HG03175 (cell line): ENCODE results near the gene KIF26A.
"Not testable (repeated sequence)": the region's sequence is repeated elsewhere in the genome, so short reads cannot be mapped to it uniquely, and the experiment has no call there.

Source experiments
- ATAC-seq: cut with Tn5 transposase; IDR thresholded peaks from one replicate; pipeline ENCODE4 v1.9.1; 2021; ENCODE audit warnings: mild to moderate bottlenecking, moderate library complexity; ENCODE audit not compliant: unreplicated experiment

KIF26A gene

DNA sequence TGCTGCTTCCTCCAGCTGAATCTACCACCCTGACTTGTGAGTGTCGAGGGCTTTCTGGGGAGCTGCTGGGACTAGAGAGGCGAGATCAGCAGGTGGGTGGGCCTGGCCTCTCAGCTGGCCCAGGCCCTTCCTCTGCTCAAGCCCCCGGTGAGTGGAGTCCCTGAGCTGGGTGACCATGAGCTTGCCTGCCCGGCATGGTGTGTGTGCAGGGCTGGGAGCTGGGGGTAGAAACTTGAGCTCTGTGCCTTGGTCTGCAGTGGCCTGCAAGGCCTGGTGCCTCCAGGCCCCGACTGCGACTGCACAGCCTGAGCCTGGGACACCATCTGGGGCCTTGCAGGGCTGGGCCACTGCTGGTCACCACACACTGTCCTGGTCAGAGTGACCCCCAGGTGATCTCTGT, 67.4 kb downstream of the KIF26A start:
- no peak for ATAC-seq

DNA sequence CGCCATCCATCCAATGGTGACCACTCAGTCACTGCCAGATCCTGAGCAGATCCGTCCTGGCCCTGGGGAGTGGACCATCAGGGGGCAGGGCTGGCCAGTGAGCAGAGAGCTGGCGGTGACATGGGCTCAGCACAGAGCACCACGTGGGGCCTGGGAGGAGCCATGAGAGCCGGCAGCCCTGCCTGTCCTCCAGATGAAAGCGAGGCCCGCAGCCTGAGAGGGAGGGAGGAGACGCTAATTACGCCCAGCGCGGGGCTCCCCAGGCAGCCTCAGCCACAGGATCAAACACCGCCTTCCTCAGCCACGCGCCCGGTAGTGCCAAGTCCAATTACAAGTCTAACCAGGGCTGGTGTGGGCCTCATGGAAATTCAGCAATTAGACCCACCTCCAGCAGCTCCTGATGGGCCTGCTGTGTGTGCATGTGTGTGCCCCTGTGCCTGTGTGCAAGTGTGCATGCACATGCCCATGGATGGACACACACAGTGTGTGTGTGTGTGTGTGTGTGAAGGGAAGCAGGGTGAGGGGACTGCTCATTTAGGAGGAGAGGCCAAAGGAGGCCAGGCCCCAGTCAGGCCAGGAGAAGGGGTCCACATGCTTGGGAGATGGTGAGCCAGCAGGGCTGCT, 68.0 kb downstream of the KIF26A start:
- no peak for ATAC-seq

DNA sequence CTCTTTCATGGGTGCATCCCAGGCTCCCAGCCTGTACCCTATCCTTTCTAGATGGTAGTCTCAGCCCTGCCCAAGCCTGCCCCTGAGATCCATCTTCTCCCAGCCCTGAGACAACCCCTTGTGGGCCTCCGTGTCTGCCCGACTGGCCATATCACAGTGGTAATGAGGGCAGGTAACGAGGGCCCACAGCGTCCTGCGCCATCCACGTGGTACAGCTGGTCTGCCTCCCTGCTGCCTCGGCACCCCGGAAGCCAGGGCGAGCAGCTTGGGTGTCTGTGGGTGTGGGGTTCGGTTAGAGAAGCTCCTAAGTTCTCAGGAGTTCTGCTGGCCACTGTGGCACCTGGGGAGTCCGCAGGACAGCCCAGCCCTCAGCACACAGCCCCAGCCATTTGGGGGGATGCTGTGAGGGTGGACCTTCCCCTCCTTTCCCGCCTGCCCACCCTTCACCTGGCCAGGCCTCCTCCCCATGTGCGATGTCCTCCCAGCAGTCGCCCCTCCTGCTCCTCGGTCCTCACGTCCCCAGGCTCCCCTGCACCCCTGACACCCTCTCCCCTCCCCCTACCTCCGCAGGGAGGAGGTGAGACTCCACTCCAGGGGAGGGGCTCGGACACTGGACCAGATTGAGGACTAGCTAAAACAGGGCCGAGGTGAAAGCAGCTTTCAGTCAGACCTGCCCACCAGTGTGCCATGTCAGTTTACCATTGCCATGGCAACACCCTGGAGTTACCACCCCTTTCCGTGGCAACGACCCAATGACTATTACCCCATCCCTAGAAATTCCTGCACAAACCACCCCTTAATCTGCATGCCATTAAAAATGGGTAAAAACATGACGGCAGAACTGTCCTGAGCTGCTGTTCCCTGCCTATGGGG, 69.0 kb downstream of the KIF26A start:
- no peak for ATAC-seq

DNA sequence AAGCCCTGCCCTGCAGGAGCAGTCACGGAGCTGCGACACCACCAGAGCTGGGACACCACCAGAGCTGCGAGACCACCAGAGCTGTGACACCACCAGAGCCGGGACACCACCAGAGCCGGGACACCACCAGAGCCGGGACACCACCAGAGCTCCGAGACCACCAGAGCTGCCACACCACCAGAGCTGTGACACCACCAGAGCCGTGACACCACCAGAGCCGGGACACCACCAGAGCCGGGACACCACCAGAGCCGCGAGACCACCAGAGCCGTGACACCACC, 69.6 kb downstream of the KIF26A start:
- not testable (repeated sequence) for ATAC-seq

DNA sequence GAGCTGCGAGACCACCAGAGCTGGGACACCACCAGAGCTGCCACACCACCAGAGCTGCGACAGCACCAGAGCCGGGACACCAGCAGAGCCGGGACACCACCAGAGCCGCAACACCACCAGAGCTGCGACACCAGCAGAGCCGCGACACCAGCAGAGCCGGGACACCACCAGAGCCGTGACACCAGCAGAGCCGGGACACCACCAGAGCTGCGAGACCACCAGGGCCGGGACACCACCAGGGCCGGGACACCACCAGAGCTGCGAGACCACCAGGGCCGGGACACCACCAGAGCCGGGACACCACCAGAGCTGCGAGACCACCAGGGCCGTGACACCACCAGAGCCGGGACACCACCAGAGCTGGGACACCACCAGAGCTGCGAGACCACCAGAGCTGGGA, 69.9 kb downstream of the KIF26A start:
- not testable (repeated sequence) for ATAC-seq

DNA sequence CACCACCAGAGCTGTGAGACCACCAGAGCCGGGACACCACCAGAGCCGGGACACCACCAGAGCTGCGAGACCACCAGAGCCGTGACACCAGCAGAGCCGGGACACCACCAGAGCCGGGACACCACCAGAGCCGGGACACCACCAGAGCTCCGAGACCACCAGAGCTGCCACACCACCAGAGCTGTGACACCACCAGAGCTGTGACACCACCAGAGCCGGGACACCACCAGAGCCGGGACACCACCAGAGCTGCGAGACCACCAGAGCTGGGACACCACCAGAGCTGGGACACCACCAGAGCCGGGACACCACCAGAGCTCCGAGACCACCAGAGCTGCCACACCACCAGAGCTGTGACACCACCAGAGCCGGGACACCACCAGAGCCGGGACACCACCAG, 70.7 kb downstream of the KIF26A start:
- ATAC-seq: not testable (repeated sequence)

DNA sequence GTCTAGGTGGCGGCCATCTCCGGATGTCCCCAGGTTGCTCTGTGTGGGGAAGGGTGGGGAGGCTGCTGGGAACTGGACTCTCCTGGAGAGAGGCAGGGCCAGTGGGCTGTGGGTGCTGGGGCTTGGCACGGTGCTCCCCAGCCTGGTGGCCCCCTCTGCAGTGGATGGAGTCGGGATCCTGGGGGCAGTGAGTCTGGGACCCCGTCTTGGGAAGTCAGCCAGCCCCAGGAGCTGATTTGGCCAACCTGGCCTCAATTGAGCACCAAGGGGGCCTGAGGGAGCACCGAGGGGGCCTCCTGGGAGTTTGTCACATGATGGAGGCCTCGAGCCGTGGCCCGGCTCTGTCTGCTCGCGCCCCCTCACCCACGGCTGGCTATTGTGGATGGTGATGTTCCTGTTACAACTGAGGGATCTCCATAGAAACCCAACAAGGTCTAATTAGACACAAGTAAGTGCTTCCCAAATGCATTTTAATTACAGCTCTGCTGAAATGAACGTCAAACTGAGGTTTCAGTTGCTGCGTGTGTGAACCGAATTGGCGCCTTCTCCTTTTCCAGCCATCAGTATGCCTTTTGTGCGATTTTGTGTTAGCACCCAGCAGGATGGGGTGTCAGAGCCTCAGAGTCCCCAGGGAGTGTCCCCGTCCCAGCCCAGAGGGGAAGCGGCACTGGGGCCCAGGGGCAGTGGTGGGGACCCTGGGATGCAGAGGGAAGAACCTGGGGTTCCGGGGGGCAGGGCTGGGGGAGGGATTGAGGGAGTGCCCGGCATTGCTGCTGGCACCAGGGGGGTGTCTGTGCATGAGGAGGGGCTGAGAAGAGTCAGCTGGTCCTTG, 71.8 kb downstream of the KIF26A start:
- ATAC-seq: no peak

DNA sequence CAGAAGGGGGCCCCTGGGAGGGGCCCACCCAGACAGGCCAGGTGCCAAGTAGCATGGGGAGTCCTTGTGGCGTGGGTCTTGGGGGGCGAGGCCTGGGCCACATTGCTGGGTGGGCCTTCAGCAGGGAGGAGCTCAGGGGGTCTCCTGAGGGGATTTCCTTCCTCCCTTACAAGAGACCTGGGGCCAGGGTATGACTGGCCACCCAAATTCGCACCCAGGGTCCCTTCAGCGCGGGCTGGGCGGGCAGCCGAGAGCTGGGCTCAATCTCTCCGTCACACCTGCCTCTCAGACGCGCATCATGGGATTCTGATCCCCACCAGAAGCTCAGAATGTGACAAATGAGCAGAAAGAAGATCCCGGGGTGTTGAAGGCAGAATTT, 72.4 kb downstream of the KIF26A start:
- no peak for ATAC-seq

DNA sequence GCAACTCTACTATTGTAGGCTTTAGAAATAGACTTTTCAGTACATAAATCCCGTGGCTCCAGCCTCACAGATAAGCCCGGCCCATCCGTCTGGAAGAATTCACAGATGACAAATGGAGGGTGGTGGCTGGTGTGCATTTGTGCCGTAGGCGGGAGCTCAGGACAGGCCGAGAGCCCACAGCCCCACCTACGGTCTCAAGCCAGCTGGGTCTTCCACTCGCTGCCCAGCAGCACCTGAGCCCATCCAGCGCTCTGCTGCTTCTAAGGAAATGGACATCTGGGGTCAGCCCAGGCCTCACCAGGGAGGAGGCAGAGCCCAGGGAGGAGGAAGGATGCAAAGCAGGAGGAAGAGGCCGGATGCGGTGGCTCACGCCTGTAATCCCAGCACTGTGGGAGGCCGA, 72.8 kb downstream of the KIF26A start:
- ATAC-seq: no peak

DNA sequence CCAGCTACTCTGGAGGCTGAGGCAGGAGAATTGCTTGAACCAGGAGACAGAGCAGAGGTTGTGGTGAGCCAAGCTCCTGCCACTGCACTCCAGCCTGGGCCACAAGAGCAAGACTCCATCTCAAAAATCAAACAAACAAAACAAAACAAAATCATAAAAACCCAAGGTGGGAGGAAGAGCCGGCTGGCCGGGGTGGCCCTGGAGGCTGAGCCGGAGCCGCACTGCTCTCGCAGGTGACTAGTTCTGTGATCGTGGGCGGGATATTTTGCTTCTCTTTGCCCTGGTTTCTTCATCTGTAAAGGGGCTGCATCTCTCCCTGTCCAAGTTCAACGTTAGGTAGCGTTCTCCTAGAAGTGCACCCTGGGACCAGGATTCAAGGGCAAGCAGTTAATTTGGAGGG, 73.4 kb downstream of the KIF26A start:
- ATAC-seq: no peak

DNA sequence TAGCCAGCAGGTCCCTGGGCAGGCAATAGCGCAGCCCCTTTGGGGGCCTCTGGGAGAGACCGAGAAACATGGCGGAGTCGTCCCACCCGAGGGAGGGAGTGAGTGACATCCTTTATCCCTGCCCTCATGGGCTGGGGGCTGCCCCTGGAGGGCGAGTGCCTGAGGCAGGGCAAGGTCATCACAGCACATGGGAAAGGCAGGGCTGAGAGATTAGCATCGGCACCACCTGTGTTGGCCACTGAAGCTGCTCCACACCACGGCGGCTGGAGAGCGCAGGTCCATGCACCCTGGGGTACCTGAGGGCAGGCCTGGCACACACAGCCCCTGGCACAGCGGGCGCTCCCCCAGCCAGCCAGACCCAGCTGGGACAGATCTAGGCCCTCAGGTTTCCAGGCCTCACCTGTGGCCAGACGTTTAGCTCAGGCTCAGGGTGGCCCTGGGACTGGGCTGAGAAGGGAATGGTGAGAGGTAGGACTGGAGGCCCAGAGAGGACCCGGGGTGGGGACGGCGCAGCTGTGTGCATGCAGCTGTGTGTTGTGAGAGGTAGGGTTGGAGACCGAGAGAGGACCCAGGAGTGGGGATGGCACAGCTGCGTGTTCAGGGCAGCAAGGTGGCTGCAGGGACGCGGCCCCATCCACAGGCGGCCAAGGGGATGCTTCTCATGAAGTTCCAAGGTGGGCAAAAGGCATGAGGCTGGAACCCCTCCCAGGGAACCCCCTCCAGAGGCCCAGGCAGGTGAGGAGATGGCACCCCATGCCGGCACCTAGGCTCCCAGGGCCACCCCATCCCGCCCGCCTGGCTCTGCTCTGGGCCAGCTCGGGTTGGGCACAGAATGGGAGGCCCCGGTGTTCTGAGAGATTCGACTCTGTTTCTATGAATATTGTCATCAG, 74.1 kb downstream of the KIF26A start:
- no peak for ATAC-seq

DNA sequence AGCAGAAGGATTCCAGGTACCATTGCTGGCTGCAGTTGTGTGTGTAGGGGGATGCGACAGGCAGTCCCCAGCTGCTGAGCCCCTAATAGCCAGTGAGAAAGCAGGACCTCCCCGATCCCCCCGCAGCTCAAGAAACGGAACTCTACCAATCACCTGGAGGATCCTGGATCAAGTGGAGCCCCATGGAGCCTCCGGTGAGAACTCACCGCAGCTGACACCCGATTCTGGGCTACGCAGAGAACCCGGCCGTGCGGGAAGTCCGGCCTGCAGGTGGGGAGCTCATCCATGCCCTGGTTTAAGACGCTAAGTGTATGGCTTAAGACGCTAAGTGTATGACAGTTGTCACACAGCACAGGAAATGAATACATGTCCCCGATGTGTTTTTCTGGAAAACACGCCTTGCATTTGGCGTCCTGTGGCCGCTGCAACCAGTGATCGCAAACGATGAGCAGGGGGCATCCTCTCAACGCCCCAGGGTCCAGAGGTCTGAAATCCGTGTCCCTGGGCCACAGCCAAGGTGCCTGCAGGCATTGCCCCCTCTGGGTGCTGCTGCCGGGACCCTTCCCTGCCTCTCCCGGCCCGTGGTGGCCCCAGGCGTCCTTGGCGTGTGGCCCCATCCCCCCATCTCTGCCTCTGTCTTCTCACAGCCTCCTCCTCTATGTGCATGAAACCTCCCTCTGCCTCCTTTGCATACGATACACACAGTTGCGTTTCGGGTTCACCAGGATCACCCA, 75.1 kb downstream of the KIF26A start:
- ATAC-seq: no peak

DNA sequence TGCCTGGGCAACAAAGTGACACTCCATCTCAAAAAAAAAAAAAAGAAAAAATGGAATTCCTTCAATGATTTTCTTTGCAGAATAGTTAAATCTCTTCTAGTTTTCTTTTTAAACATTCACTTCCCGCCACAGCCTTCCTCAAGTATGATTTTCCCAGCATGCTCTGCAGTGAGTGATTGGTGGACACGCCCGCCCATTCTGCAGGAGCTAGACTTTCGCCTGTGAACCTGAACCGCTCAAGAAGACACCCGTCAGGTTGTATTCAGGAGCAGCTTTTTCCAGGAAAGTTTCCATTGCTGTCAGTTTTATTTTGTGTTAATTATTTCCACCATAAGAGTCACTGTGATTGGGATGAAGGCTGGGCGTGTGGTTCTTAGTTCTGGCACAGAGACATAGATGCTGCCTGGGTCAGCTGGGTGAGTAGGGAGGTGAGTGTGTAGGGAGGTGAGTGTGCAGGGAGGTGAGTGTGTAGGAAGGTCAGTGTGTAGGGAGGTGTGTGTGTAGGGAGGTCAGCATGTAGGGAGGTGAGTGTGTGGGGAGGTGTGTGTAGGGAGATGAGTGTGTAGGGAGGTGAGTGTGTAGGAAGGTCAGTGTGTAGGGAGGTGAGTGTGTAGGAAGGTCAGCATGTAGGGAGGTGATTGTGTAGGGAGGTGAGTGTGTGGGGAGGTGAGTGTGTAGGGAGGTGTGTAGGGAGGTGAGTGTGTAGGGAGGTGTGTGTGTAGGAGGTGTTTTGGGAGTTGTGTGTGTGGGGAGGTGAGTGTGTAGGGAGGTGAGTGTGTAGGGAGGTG, 76.2 kb downstream of the KIF26A start:
- no peak for ATAC-seq

DNA sequence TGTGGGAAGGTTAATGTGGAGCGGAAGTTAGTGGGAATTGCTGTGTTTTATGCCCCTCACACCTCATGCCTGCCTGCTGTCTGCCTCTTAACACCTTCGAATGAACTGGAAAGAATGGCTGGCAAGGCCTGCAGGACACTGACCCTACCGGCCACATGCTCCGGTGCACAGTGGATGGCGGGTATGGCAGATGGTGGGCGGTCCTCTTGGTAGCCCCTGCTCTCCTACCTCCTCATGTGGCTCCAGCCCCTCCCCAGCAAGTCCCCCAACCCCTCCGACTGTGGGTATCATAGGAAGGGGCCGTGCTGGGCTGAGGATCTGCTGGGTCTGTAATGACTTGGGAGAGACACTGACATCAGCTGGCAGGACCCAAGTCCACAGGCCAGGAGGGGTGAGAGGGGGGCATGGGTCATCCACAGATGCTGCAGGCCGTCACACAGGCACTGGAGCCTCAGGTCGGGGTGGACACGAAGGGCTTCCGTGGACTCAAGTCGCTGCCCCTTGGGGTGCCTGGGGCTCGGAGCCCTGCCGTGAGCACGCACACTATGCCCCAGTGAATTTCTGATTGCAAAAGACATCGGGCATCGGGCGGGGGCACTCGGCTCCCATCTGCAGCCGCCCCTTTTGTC, 77.4 kb downstream of the KIF26A start:
- ATAC-seq: no peak

DNA sequence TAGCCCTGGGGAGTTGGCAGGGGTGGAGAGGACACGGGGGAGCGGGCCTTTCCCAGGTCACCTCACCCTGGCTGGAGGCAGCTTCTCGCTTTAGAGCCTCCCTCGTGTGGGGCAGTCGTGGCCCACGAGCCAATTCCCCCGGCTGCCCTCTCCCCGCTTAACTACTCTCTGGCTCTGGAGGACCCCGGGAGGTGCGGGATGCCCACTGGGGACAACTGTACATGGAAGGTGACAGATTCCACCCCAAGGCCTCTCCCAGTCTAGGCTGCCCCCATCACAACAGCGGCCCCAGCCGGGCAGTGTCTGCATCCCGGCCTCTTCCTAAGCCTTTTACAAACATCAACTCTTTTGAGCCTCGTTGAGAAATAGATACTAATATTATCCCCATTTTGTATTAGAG, 78.1 kb downstream of the KIF26A start:
- ATAC-seq: no peak

DNA sequence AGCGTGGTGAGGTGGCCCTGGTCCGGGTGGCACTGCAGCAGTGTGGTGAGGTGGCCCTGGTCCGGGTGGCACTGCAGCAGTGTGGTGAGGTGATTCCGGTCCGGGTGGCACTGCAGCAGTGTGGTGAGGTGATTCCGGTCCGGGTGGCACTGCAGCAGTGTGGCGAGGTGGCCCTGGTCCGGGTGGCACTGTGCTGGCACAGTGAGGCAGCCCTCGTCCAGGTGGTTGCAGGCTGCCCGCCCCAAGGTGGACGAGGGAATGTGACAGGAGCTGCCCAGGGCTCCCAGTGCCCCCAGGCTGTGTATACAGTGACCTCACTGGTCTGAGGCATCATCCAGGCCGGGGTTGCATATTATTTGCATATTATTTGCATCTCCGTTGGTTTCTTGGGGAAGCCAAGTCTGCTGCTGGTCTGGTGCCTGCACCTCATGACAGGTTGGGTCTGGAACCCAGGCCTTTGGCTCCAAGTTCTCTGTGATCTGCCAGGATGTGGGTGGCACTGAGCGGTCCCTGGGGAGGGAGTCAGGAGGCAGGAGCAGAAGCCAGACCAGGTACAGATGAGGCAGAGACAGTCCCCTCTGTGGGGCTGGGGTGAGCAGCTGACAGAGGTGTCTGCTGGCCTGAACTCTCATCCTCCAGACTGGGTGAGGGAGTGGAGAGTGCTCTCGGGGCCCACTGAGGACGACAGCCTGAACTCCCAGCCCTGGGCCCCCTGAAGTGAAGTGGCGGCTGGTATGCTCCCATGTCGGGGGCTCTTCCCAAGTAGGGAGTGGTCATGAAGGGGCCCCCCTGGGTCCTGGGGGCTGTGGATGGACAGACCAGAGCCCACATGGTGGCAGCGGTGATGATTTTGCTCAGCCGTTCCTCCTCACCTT, 79.3 kb downstream of the KIF26A start:
- no peak for ATAC-seq

DNA sequence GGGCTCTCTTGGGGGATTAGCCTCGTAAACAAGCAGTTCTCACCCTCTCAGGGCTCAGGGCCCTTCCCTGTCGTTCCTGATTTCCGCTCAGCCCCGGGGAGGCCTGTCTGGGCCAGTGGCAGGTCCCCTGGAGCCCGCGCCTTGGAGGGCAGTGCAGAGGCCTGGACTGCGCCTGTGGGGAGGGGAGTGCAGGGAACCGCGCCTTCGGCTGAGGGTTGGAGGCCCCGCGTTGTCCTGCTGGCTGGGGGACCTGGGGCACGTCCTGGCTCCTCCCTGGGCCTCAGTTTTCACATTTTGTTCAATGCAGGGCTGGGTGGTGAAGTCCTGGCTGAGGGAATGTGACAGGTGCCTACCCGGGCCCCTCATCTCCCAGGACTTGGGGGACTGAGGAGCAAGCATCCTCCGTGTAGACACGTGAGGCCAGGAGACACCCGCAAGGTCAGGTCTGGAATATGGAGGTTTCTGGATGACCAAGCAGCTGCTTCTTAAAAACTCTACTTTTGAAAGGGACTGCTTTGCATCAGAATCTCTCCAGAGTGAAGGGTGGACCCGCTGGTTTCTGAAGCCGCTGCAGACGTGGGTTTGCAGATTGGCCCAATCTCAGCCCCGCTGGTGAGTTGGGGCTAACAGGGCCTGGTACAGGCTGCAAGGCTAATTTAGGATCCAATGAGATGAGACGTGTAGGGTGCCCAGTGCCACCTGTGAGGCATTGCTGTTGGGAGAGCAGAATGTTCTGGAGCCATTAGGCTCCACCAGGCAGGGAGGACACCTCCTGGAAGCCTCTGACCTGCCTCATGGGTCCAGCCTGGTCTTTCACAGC, 80.2 kb downstream of the KIF26A start:
- no peak for ATAC-seq
